Measurements from ENCODE around the gene USP30.
"Not testable (repeated sequence)": the region's sequence is repeated elsewhere in the genome, so short reads cannot be mapped to it uniquely, and the experiment has no call there.

DNA sequence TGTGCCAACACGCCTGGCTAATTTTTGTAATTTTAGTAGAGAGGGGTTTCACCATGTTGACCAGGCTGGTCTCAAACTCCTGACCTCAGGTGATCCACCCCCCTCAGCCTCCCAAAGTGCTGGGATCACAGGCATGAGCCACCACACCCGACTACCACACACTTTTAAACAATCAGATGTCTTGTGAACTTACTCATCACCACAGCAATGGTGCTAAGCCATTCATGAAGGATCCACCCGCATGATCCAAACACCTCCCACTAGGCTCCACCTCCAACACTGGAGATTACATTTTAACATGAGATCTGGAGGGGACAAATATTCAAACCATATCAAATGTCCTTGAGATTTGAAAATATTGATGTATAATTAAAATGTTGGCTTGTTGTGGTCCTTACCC, 23.8 kb upstream of the USP30 start:
- TF ChIP-seq, protein P1, sequence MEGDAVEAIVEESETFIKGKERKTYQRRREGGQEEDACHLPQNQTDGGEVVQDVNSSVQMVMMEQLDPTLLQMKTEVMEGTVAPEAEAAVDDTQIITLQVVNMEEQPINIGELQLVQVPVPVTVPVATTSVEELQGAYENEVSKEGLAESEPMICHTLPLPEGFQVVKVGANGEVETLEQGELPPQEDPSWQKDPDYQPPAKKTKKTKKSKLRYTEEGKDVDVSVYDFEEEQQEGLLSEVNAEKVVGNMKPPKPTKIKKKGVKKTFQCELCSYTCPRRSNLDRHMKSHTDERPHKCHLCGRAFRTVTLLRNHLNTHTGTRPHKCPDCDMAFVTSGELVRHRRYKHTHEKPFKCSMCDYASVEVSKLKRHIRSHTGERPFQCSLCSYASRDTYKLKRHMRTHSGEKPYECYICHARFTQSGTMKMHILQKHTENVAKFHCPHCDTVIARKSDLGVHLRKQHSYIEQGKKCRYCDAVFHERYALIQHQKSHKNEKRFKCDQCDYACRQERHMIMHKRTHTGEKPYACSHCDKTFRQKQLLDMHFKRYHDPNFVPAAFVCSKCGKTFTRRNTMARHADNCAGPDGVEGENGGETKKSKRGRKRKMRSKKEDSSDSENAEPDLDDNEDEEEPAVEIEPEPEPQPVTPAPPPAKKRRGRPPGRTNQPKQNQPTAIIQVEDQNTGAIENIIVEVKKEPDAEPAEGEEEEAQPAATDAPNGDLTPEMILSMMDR (IDR thresholded peaks at IDR 0.05): not testable (repeated sequence)
- not testable (repeated sequence) for TF ChIP-seq POLR2A (IDR thresholded peaks at IDR 0.05)
